OCI-LY7 (cell line): Measurements from ENCODE around the gene RGS19.

Experiments used
- EZH2phosphoT487 ChIP-seq: fragments of 200-600 bp; sonication (generic); IDR thresholded peaks from 2 replicates; pipeline ENCODE4 v1.6.1; 2018; ENCODE audit warnings: low read depth, borderline replicate concordance, mild to moderate bottlenecking, mixed run types, antibody characterized with exemption, low read length, moderate library complexity, mixed read lengths
- TF ChIP-seq, protein P1 (sequence below): fragments of 200-600 bp; sonication (generic); conservative IDR thresholded peaks from 2 replicates; pipeline ENCODE4 v1.5.1; 2014; ENCODE audit warnings: mild to moderate bottlenecking, antibody characterized with exemption, low read length, moderate library complexity, mixed read lengths

- TF ChIP-seq, protein P1, sequence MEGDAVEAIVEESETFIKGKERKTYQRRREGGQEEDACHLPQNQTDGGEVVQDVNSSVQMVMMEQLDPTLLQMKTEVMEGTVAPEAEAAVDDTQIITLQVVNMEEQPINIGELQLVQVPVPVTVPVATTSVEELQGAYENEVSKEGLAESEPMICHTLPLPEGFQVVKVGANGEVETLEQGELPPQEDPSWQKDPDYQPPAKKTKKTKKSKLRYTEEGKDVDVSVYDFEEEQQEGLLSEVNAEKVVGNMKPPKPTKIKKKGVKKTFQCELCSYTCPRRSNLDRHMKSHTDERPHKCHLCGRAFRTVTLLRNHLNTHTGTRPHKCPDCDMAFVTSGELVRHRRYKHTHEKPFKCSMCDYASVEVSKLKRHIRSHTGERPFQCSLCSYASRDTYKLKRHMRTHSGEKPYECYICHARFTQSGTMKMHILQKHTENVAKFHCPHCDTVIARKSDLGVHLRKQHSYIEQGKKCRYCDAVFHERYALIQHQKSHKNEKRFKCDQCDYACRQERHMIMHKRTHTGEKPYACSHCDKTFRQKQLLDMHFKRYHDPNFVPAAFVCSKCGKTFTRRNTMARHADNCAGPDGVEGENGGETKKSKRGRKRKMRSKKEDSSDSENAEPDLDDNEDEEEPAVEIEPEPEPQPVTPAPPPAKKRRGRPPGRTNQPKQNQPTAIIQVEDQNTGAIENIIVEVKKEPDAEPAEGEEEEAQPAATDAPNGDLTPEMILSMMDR = no peak
- no peak for TF ChIP-seq EZH2phosphoT487
Observed at GRCh38 chr20:64038224-64038564, 41.1 kb downstream of the RGS19 start.
